Thyroid gland (tissue), 4 donors: ENCODE data around the gene LGI2.

Experiments
- CTCF ChIP-seq, 6 experiments: fragments of 200-600 bp in 3 of 6; fragments of 450-650 bp in 3 of 6; sonication (generic) in 3 of 6; IDR thresholded peaks; one replicate each; pipeline ENCODE4 v1.5.1; 2016 to 2019; ENCODE audit warnings: antibody characterized with exemption in 6 of 6, mild to moderate bottlenecking in 2 of 6, inconsistent platforms in 1 of 6, moderate library complexity in 1 of 6
- POLR2A ChIP-seq, 2 donors: fragments of 450-650 bp; IDR thresholded peaks; one replicate each; pipeline ENCODE4 v1.6.1; 2017; ENCODE audit warnings: antibody characterized with exemption in 2 of 2, mild to moderate bottlenecking in 2 of 2, moderate library complexity in 1 of 2

- TF ChIP-seq POLR2A (IDR thresholded peaks at IDR 0.05) (no peak), CTCF (IDR thresholded peaks at IDR 0.05) (peak in 1 of 6 experiments; percentile 8)
Observed at GRCh38 chr4:25075851-25076250, 45.1 kb upstream of the LGI2 start.
